Heart right ventricle (tissue), 16 donors: Measurements from ENCODE around the gene INPP4B. TPM values are rescaled to one million over a fixed set of nuclear protein-coding genes. Genes with fewer than 3 reads are reported as not detected.

ENCODE experiments used
- ATAC-seq, 8 donors: fragments of 200-7000 bp; cut with Tn5 transposase; one replicate each; pipeline ENCODE4 v1.9.1; 2020; ENCODE audit warnings: mild to moderate bottlenecking in 8 of 8, moderate library complexity in 8 of 8, moderate number of reproducible peaks in 1 of 8
- DNase-seq, 2 donors: peaks; one replicate each; pipeline ENCODE4 v3.0.0-alpha.2; 2020
- H3K27ac ChIP-seq, 10 donors: fragments of 200-600 bp; sonication (generic) in 2 of 10; one replicate each; pipeline versions ENCODE4 v1.5.0 to v1.8.0; 2020 to 2022; ENCODE audit warnings: mild to moderate bottlenecking in 3 of 10
- H3K27me3 ChIP-seq, 7 donors: fragments of 200-600 bp; one replicate each; pipeline ENCODE4 v1.8.0; 2021 to 2022; ENCODE audit warnings: mild to moderate bottlenecking in 2 of 7
- H3K36me3 ChIP-seq, 9 donors: fragments of 200-600 bp; sonication (generic) in 1 of 9; one replicate each; pipeline versions ENCODE4 v1.5.0 to v1.8.0; 2020 to 2022; ENCODE audit warnings: mild to moderate bottlenecking in 2 of 9
- H3K4me1 ChIP-seq, 9 donors: fragments of 200-600 bp; sonication (generic) in 1 of 9; one replicate each; pipeline versions ENCODE4 v1.5.0 to v1.8.0; 2020 to 2022; ENCODE audit warnings: mild to moderate bottlenecking in 4 of 9
- H3K4me3 ChIP-seq, 10 donors: fragments of 200-600 bp; sonication (generic) in 2 of 10; one replicate each; pipeline versions ENCODE4 v1.5.0 to v1.8.0; 2020 to 2022; ENCODE audit warnings: mild to moderate bottlenecking in 7 of 10, moderate library complexity in 2 of 10
- H3K9me3 ChIP-seq, 11 donors: fragments of 200-600 bp in 10 of 11; sonication (generic) in 2 of 11; one replicate each; pipeline versions ENCODE4 v1.5.0 to v1.8.0; 2013 to 2022; ENCODE audit warnings: mild to moderate bottlenecking in 2 of 11, control low read depth in 1 of 11, moderate library complexity in 1 of 11
- CTCF ChIP-seq, 9 donors: fragments of 200-600 bp; sonication (generic) in 2 of 9; IDR thresholded peaks; one replicate each; pipeline versions ENCODE4 v1.5.0 to v1.8.0; 2021 to 2022; ENCODE audit warnings: antibody characterized with exemption in 9 of 9, mild to moderate bottlenecking in 5 of 9, moderate library complexity in 1 of 9
- WGBS, 2 donors: extraction: QIAGEN DNeasy Blood & Tissue Kit; methylation state at CpG; one replicate each; pipeline ENCODE4 v1.1.7; 2013; ENCODE audit warnings: inconsistent platforms in 1 of 2; 5-methylcytosine and 5-hydroxymethylcytosine counted together
- intact Hi-C, 10 donors: fragments of 100-400 bp; cut with DNase I; formaldehyde crosslinking; loops; one replicate each; pipeline versions ENCODE4 v1.11.1 to v1.14.2; 2022
- polyA plus RNA-seq, 2 donors: library from polyadenylated mRNA; stranded (reverse); fragments of 200-250 nt; gene quantifications; one replicate each; pipeline ENCODE4 v1.2.3, GENCODE V29; 2013
- total RNA-seq, 10 donors: library from RNA; stranded (reverse); fragmentation: NEBNext Ultra II Directional in 3 of 10; extraction: Animal tissue kit (Norgen Biotek cat#: 25700) in 3 of 10; gene quantifications; one replicate each; pipeline versions ENCODE4 v1.2.1 to v1.2.4, GENCODE V29; 2021 to 2023
- donor health status: Arrhythmogenic right ventricular cardiomyopathy.
- donor health status: ischemic (EF 13 %, LVEDD 7.1; RV severe dilation, severe dysfunction).
- donor health status: healthy with polysubstance abuse.
- donor health status: DM: no; HTN: yes; CAD: no.
- donor health status: DM: no; HTN: no; CAD: no.
- donor health status: ischemic (EF 25% LVEDD 6.9; RV normal size, moderate dysfunction).
- donor health status: ischemic (EF 25% LVEDD 5.7; RV mildly dilated, moderate dysfunction).
- donor health status: healthy.
- donor health status: DM: yes; HTN: yes; CAD: no.
- donor health status: Ischemic cardiomyopathy.
- donor health status: ischemic (EF 35%, LVEDD 5.7; RV mildly dilated, moderate dysfunction).
- donor health status: nonischemic (EF 11% LVEDD 7.7; RV severe dilation, severe dysfunction).
- donor health status: DM: yes; HTN: yes; CAD: no.
- donor health status: PGD.
- donor health status: ischemic (EF 29% LVEDD 5.4; RV normal size, mild dysfunction).
- donor health status: nonischemic (EF 23%, LVEDD 6.1; RV moderate dilation, normal function).

INPP4B gene
- total and polyA plus RNA-seq, 12 donors = 3.7 to 100.0 (median 39.1) TPM

GRCh38 chr4:142706381-142706780, 139.7 kb downstream of the INPP4B start:
- no peak for TF ChIP-seq CTCF (IDR thresholded peaks at IDR 0.05)
- no peaks in the 10 kb centered on the region for H3K36me3 ChIP-seq
- 91 to 94% methylated on average over 1 of the region's 1 CpG for WGBS, 2 donors
- intact Hi-C loops = no loop called here
- H3K9me3 ChIP-seq = peaks cover 0 to 13% (median 0%) of the 10 kb centered on the region in 11 donors
- DNase-seq = no peak
- no peaks in the 10 kb centered on the region for H3K4me1 ChIP-seq
- ATAC-seq = no peak
- H3K4me3 ChIP-seq = no peak overlapping the region
- H3K27ac ChIP-seq = no peak overlapping the region
- H3K27me3 ChIP-seq = no peaks in the 10 kb centered on the region

GRCh38 chr4:142705820-142706219, 140.3 kb downstream of the INPP4B start:
- DNase-seq (no peak), ATAC-seq (no peak)
- Histone ChIP-seq H3K27me3 (no peaks in the 10 kb centered on the region), H3K27ac (no peak overlapping the region), H3K36me3 (no peaks in the 10 kb centered on the region), H3K9me3 (peaks cover 0 to 13% (median 0%) of the 10 kb centered on the region in 11 donors), H3K4me1 (no peaks in the 10 kb centered on the region), H3K4me3 (no peak overlapping the region)
- intact Hi-C loops = no loop called here
- 89 to 97% methylated on average over 1 of the region's 1 CpG for WGBS, 2 donors
- TF ChIP-seq CTCF (IDR thresholded peaks at IDR 0.05) = no peak

GRCh38 chr4:142703694-142704309, 142.3 kb downstream of the INPP4B start:
- Histone ChIP-seq H3K27ac (no peak overlapping the region), H3K4me3 (no peak overlapping the region), H3K36me3 (no peaks in the 10 kb centered on the region), H3K27me3 (no peaks in the 10 kb centered on the region), H3K9me3 (peaks cover 0 to 13% (median 0%) of the 10 kb centered on the region in 11 donors), H3K4me1 (no peaks in the 10 kb centered on the region)
- ATAC-seq (no peak), DNase-seq (no peak)
- no peak for TF ChIP-seq CTCF (IDR thresholded peaks at IDR 0.05)
- intact Hi-C loops = no loop called here
- 56 to 58% methylated on average over 4 of the region's 4 CpGs for WGBS, 2 donors

GRCh38 chr4:142701017-142701416, 145.1 kb downstream of the INPP4B start:
- ATAC-seq (no peak), DNase-seq (no peak)
- Histone ChIP-seq H3K27me3 (no peaks in the 10 kb centered on the region), H3K4me1 (peaks cover 0 to 17% (median 6%) of the 10 kb centered on the region in 9 donors), H3K36me3 (no peaks in the 10 kb centered on the region), H3K9me3 (no peaks in the 10 kb centered on the region), H3K27ac (no peak overlapping the region), H3K4me3 (no peak overlapping the region)
- intact Hi-C loops = no loop called here
- no peak for TF ChIP-seq CTCF (IDR thresholded peaks at IDR 0.05)
